Activated gamma-delta T cell treated with Interleukin-2 at 50 U/mL for 16 hours (primary cell): ENCODE results near the gene UTP11.

Source experiments
- DNase-seq: peaks from one replicate; pipeline ENCODE4 v3.0.0-alpha.2; 2020

The UTP11 gene

DNA sequence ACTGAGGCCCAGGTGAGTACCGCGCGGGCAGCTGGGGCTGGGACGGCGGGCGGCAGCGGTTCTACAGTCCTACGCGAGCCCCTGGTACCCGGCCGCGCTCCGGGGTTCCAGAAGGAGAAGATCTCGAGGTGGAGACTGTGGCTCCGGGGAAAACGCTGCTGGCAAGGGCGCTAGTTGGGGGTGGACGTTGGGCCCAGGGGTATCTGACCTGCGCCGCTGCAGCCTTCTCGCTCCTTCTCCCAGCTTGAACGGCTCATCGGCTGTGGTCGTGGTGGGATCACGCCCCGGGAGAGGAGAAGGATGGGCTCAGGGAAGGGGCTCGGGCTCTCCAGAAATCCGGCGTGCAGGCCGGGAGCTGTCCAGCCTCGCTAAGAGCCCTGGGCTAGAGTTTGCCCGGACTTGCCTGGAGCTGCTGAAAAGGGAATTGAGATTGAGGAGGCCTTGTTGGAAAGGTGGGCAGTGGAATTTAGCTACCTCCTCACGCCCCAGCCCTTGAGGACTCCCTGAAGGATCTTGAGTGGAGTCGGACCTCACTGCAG is 35.1 kb downstream of the UTP11 start:
- DNase-seq, result no peak

DNA sequence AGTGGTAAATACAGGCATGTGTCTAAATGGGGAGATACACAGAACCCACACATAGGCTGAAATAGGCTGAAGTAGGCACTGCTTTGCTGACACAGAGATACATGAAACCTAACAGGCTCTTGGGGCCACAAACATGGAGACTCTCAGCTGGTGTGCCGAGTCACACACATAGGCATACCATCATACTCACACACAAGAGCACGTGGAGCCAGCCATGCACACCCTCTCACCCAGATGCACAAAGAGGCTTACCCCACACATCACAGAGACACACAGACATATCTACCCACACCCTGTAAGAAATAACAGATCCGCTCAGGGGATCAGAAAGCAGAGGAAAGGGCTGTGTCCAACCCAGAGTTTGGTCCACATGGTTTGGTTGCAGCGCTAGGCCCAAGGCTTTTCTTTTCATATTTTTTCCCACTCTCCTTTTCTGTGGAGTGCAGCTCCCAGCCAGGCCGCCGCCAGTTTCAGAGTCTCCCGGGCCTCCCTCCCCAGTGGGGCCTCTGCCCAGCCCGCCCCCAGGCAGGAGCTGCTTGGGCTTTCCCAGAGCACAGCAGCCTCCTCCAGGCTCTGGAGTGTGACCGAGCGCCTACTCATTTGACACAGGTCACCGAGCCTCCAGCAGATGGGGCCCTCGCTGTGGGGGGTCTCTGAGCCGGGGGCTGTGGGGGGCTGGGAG is 38.0 kb downstream of the UTP11 start:
- no peak for DNase-seq

DNA sequence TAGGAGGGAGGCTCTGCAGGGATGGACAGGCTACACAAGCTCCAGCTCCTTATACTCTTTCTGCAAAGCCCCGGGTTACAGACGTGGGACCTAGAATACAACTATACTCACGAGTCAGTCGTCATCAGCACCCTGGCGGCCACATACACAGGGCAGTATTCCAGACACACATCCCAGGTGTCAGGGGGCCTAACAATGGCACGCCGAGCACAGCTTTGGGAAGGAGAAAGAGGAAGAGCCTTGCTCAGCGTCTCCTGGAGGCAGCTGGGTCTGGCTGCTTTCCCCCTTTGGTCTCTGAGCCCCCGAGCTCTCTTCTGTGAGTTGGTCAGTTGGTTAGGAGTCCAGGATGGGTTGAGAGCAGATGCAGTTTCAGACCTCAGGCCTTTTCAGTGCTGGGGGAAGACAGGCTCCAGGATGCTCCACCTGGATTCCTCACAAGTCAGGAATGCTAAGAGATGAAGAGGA is 38.6 kb downstream of the UTP11 start:
- no peak for DNase-seq

DNA sequence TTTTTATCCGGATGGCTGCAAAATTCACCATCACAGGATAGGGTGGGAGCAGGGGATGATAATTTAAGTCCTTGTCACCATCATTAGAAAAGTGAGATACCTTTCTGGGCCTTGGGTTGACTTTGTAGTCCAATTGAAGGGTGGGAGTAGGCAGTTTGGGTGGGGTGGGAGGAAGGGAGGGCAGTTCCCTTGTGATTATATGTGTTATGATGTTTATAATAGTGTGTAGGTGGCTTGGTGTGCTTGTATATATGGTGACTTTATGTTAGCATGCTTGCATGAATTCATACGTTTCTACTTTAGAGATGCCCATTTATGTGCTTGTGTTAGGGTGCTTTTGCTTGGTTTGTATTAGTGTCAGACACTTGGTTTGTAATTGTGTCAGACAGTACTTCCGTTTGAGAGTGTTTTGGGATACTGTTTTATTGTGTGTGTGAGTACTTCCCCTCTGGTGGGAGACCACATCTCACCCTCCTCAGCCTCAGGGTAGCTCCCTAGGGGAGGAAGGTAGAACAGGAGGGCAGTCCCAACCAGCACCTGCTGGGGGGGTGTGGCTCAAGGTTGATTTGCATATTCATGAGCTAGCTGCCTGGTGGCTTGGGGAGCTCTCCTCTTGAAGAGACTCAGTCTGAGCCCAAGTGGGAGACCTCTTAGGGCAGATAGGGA is 40.3 kb downstream of the UTP11 start:
- no peak for DNase-seq

DNA sequence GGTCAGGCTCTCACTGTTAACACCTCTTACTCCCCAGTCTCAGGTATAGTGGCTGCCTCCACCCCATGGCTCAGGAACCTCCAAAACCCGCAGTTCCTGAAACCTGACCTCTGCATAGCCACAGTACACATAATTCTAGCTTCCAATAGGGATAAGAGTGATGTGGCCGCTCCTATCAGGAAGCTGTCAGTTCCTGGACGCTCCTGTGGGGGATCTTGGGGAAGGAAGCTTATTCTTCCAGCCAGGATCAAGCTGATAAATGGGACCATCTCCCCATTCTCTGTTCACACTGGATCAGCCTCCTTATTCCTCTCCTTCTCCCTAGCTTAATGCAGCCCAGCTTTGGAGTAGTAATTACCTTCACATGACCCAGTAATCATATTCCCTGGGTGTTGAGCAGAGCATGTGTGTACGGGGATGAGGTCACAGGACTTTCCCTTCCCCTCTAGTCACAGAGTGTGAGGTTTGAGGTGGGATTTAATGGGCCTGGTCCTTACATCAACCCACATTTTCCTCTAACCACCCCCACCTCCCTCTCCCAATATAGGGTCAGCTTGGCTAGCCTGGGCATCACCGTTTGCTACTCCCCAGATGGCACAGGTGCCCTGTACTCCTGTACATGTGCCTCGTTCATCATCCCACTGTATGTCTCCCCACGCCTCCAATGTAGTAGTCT is 41.0 kb downstream of the UTP11 start:
- no peak for DNase-seq

DNA sequence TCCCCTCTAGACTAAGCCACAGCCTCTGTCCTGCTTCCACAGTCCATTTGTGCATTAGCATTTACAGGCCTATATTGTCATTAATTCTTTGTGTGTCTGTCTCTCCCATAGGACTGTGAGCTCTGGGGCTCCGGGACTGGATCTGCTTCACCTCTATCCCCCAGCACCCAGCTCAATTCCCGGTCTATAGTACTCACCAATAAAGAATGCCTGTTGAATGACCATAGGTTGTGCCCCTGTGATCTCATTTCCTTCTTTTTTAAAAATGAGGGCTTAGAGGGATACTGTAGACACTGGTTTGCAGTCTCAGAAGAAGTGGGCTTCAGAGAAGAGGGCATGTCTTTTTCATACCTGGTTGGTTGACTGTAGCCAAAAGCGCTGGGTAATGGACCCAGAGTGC is 42.9 kb downstream of the UTP11 start:
- no peak for DNase-seq

DNA sequence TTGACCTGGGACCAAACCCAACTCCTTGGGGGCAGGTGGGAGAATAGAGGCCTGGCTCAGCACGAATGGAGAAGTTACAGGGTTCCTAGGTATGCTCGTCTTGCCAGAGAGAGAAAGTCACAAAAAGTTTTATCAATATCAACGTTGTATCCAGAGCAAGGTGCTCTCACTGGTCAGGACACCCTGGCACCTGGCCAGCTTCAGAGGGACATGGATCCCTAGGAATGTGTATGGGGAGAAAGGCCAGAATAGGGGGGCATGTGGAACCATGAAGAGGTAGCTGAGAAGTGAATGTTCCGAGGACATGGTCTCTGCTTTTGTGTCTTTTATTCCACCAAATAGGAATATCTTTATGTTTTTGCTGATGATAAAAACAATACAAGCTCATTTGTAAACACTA is 43.4 kb downstream of the UTP11 start:
- no peak for DNase-seq

DNA sequence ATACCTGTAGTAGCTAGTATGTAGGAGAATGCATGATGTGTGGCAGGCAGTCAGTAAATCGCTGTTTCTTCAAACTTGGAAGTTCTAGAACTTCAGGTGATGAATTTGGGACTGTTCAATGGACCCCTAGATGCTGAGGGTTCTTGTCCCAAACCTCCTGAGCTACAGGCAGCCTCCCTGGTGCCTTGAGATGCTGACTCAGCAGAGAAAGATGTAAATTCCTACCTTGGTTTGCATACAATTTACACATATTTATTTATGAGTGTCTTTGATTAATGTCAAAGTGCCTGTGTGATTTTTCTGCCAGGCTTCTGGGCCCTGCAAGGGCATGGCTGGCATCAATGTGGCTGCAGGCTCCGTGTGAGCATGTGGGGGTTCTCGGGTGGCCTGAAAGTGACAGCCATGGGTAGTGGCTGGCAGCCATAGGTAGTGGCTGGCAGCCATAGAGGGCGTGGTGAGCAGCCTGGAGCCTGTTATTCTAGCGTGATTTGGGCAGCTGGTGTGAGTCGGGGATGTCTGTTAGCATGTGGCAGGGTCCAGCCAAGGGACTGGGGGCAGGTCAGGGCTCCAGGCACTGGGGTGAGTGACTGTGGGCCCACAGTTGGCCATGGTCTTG is 47.2 kb downstream of the UTP11 start:
- no peak for DNase-seq

DNA sequence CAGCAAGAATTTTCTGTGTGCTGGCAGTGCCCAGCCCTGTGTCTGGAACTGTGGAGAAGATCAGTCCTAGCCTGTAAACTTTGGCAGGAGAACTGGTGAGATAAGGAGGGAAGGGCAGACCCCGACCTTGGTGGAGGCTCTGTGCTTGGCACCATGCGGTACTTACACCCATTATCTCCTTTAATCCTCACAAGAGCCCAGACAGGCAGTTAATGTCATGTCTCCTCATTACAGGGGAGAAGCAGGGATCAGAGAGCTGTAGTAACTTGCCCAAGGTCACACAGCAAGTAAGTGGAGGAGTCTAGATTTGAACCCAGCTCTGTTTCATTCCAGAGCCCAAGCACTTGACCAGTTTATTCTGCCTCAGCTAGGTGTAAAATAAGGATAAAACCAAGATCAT is 48.0 kb downstream of the UTP11 start:
- no peak for DNase-seq

DNA sequence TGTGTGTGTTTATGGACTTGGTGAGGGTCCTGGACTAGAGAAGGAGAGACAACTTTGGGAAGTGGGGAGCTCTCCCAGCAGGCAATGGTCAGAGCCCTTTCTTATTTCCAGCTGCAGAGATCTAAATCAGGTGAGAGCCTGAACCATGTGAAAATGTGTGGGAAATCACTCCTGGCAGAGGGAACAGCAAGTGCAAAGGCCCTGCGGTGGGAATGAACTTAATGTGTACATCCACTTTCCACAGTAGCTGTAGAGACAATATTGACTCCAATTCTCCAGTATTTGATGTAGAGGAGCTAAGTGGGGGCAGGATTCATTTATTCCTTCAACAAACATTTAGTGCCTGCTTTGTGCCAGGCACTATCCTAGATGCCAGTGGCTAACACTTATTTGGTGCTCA is 48.8 kb downstream of the UTP11 start:
- no peak for DNase-seq

DNA sequence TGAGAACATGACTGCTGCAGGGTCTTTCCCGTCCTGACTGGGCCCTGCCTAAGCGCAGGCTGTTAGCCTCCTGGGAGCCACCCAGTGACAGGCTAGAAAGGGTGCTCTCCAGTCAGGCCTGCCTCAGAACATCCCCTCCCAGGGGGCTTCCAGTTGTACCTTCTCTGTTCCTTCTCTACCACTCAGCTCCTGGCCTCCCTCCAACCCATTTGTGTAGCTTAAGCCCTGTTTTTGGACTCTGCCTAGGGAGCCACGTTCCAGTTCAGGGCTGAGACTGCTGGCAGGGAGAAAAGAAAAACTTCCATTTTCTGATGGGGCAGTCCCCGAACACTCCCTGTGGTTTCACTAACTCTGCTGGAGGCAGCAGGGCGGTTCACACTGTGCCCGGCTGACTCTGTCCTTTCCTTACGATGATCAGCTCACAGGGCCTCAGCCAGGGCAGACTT is 49.4 kb downstream of the UTP11 start:
- no peak for DNase-seq

DNA sequence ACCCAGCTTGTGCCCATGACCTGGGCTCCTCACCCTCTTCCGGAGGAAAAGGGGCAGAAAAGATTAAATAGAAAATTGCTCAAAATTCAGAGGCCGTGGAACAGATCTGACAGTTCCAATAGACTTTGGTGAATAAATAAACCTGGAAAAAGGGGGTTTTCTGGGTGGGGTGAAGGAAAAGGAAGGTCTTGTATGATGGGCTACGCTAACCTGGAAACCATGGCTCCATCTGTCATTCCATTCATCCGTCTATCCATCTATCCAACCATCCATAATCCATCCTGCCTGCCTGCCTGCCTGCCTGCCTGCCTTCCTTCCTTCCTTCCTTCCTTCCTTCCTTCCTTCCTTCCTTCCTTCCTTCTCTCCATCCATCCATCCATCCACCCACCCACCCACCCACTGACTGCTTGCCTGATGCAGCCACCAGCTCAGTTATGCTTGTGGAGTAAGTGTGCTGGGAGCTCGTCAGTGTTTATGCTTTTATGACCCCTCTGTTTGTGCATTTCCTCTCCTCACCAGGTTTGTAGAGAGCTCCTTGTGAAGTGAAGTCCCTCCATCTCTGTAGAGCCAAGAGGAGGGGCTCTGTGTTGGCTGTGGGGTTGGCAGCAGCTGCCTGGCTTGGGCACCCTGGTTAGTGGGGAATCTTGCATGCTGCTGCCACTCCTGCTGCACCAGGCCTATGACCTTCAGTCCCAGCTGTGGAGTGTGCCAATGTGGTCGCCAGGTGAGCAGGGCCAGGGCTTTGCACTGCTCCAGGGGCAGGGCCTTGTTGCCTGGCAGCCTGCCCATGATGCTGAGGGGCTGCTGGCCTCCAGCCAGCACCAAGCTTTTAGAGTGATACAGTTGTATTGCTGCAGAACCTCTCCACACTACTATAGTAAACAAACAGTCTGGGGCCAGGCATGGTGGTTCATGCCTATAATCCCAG is 50.1 kb downstream of the UTP11 start:
- no peak for DNase-seq

DNA sequence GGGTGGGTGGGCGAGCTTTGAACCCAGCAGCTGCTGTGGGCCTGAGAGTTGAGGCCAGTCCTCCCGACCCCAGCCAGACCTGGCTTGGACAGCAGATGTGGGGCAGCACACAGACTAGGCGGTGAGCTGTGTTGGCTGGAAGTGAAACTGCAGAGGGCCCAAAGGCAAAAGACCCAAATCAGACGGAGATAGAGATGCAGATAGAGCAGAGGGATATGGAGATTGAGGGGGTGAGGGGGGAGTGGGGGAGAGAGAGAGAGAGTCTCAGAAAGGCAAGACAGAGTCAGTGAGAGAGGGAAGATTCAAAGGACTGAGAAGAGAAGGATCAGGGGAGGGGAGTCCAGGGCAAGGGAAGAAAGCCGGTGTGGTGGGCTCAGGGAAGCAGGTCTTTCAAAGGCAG is 51.1 kb downstream of the UTP11 start:
- DNase-seq, result no peak

DNA sequence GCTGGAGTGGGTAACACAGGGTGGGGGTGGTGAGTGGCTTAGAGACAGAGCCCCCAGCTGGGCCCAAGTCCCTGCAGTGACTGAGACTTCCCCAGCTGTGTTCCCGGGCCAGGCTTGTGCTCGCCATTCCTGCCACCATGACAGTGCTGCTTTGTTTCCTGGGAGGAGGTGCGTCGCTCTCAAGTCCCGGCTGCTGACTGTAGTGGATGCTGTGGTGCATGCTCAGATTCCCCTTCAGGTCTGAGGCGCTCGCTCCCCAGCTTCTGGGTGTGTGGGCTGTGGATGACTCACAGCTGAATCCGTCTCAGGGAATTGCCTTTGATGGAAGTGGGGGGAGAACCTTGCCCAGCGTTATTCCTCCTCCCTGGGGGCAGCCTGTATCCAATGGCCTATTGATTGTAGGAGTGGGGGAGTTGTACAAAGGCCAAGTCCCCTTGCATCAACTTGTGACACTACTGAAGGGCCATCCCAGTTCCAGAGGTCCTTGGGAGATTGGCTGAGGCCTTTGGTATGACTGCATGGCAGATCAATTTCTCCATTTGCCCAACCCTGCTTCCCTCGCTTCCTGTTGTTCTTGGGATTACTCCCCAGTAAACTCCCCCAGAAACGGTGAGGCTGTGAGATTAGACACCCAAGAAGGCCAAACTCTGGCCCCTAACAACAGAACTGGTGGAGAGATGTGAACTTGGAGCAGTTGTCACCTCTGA is 51.8 kb downstream of the UTP11 start:
- no peak for DNase-seq

DNA sequence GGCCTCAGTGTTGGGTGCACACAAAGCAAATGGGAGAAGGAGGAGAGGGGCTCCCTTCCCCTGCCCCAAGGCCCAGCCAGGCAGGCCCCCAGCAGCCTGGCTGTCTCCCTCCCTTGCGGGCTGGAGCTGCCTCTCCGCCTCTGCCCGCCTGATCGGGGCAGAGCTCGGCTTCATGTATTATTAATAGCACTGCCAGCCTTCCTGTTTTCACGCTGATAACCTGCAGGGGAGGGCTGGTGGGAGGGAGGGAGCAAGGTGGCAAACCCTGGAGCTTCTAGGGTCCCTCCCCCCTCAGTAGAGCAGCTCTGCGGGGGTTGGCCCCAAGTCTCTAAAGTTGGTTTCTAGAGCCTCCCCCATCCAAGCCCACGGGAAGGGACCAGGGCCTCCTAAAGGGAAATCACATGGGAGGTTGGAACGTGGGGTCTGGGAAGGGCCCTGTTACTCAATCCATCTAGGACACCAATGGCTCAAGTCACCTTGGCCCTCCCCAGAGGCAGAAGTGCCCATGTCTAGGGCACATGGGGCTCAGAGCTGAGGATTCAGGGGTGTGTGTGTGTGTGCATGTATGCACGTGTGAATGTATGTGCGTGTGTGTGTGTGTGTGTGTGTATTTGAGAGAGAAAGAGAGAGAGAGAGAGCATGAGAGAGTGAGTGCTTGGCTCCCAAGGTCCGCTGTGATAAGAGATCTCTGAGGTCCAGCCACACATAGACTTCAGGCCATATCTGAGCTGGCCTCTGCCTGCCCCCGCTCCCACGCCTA is 55.9 kb downstream of the UTP11 start:
- DNase-seq, result no peak

DNA sequence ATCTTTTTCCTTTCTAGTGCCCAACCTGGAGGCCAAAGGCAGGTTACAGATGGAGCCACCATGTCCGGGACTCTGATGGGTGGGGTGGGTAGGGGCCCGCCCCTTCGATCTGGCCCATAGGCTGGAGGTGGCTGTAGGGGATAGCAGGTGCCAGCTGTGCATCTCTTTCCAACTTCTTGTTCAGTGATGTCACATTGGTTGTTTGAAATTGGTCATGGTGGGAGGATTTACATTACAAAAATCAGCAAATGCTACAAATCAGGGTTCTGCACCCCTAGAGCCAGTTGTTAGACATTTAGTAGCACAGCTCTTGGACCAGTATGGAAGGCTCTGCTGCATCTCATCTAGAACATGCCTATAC is 56.4 kb downstream of the UTP11 start:
- DNase-seq, result no peak

DNA sequence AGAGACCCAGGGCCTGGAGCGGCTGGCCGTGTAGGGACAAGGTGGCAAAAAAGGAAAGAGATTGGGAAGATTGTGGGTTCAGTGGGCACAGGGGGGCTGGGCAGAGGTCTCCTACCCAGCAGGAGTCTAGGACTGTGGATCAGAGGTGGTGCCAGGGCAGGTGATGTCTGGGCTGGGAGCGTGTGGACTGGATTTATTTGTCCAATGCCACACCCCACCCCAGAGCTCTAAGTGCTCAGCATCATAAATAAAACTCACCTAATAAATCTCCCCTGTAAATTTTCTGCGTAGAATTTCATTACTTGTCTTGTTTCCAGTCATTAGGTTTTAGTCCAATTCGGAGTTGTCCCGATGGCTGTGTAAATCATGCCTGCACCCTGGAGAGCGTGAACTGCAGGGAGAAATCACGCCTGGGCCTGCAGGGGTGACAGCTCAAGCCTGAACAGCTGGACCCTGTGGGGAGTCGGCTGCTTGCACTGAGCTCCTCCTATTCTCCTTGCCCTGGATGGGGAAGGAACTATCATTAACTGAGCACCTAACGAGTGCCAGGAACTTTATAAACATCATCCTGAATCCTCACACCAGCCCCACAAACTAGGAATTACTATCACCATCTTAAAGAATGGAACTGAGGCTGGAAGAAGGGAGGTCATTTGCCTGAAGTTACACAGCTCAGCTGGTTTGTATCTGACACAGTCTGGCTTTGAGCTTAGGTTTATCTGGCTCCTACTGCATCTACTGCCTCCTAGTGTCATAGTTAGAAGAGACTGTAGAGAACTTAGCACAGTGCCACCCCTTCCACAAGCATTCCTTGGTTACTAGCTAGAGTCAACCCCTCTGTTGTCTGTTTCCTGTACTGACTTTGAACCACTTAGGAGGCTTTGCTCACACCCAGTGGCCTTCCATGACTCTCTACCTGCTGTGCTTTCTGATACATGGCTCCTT is 59.0 kb downstream of the UTP11 start:
- no peak for DNase-seq

DNA sequence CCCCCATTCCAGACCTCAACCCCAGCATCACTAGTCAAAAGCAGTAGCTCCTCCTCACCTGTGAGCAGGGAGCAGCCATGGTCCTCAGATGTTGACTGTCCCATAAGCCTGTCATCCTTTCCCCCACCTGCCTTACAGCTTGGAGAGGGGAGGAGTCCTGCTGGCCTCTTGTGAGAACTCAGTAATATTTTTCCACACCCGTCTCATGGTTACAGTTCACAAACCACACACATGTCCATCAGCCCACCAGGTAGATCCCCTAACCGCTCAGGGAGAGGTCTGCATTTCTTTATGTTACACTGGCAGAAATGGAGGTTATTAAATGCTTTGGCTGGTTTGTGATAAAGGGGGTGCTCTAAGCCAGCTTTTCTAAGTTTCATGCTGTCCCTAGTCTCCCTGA is 60.3 kb downstream of the UTP11 start:
- no peak for DNase-seq

DNA sequence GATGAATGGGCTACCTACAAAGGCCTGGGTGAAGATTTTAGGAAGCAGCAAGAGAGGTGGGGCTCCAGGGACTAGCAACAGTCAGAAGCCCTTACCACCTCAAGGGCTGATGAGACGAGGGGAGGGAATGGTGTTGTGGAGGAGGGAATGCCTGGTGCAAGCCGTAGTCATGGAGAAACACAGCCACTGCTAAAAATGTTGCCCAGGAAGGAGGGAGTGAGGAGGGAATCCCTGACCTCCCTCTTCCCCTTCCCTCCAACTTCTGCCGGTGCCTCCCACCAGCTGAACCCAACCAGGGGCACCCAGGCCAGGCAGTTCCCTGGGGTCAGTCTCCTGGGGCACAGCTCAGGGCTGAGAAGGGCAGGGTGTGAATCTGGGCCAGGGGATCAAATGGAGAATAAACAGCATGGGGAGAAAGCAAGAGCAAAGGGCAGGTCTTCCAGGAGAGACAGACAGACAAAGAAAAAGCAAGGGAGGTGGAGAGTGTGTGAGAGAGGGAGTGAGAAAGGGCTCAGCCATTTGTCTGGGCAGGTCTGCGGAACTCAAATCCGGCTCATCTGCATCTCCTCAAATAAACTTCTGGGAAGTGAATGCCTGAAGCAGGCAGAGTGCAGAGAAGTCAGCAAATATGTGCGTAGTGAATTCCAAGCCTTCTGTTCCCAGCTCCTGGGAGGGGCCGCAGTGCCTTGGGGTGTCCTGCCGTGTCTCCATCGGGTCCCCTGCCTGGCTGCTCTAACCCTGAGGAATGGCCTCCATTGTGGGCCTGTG is 61.2 kb downstream of the UTP11 start:
- no peak for DNase-seq
